ENCODE results near the gene FAAH. TPM values are rescaled to one million over a fixed set of nuclear protein-coding genes. Genes with fewer than 3 reads are reported as not detected.

Gene FAAH
- total and polyA plus RNA-seq, 2 of the 13 experiments (the other 11 are each of a cell fraction or from before 2014, with no cell fraction given): 5.4 to 11.0 TPM

DNA sequence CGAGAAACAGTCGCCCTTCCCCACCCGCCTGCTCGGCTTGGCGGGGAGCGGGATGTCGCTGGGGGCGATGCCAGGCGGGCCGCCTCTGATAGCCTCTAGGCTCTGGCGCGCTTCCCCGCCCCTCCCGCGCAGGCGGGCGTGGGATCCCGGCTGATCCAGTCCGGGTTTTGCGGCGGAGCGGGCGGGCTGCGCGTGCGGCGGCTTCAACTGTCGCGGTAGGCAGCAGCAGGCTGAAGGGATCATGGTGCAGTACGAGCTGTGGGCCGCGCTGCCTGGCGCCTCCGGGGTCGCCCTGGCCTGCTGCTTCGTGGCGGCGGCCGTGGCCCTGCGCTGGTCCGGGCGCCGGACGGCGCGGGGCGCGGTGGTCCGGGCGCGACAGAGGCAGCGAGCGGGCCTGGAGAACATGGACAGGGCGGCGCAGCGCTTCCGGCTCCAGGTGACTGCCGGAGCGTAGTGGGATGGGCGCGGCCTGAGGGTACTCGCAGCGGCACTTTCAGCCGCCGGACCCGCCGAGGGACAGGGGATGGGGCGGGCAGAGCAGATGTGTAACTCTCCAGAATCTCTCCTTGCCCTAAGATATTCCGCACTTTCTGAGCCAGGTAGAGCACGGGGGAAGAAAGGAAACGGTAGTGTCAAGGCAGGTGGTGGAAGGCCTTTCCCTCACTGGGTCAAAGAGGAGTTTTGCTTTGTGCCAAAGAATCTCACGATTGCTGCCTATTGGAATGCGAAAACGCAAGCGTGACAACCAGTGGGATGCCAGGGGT is at the start of gene FAAH (continued):
- TF ChIP-seq, protein P1, sequence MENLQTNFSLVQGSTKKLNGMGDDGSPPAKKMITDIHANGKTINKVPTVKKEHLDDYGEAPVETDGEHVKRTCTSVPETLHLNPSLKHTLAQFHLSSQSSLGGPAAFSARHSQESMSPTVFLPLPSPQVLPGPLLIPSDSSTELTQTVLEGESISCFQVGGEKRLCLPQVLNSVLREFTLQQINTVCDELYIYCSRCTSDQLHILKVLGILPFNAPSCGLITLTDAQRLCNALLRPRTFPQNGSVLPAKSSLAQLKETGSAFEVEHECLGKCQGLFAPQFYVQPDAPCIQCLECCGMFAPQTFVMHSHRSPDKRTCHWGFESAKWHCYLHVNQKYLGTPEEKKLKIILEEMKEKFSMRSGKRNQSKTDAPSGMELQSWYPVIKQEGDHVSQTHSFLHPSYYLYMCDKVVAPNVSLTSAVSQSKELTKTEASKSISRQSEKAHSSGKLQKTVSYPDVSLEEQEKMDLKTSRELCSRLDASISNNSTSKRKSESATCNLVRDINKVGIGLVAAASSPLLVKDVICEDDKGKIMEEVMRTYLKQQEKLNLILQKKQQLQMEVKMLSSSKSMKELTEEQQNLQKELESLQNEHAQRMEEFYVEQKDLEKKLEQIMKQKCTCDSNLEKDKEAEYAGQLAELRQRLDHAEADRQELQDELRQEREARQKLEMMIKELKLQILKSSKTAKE (CRISPR knock-in tag; IDR thresholded peaks at IDR 0.05; ENCODE audit: borderline replicate concordance): no peak
- no peak for TF ChIP-seq MTA1 (CRISPR knock-in tag; IDR thresholded peaks at IDR 0.05; ENCODE audit: borderline replicate concordance)
- TF ChIP-seq ZBTB8A (CRISPR knock-in tag; IDR thresholded peaks at IDR 0.05; ENCODE audit: borderline replicate concordance, low read depth): no peak
- TF ChIP-seq, protein P2, sequence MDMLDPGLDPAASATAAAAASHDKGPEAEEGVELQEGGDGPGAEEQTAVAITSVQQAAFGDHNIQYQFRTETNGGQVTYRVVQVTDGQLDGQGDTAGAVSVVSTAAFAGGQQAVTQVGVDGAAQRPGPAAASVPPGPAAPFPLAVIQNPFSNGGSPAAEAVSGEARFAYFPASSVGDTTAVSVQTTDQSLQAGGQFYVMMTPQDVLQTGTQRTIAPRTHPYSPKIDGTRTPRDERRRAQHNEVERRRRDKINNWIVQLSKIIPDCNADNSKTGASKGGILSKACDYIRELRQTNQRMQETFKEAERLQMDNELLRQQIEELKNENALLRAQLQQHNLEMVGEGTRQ (IDR thresholded peaks at IDR 0.05; ENCODE audit: low read depth, low read length): no peak
- TF ChIP-seq, protein P2 (CRISPR knock-in tag; IDR thresholded peaks at IDR 0.05; ENCODE audit: borderline replicate concordance): no peak
- TF ChIP-seq, protein P3, sequence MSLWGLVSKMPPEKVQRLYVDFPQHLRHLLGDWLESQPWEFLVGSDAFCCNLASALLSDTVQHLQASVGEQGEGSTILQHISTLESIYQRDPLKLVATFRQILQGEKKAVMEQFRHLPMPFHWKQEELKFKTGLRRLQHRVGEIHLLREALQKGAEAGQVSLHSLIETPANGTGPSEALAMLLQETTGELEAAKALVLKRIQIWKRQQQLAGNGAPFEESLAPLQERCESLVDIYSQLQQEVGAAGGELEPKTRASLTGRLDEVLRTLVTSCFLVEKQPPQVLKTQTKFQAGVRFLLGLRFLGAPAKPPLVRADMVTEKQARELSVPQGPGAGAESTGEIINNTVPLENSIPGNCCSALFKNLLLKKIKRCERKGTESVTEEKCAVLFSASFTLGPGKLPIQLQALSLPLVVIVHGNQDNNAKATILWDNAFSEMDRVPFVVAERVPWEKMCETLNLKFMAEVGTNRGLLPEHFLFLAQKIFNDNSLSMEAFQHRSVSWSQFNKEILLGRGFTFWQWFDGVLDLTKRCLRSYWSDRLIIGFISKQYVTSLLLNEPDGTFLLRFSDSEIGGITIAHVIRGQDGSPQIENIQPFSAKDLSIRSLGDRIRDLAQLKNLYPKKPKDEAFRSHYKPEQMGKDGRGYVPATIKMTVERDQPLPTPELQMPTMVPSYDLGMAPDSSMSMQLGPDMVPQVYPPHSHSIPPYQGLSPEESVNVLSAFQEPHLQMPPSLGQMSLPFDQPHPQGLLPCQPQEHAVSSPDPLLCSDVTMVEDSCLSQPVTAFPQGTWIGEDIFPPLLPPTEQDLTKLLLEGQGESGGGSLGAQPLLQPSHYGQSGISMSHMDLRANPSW (CRISPR knock-in tag; IDR thresholded peaks at IDR 0.05; ENCODE audit: borderline replicate concordance): no peak
- TF ChIP-seq CREB1 (IDR thresholded peaks at IDR 0.05): no peak
- no peak for TF ChIP-seq CREB1 (CRISPR knock-in tag; IDR thresholded peaks at IDR 0.05)
- TF ChIP-seq NFIC (IDR thresholded peaks at IDR 0.05; ENCODE audit: low read length): no peak
- TF ChIP-seq ZFYVE20 (CRISPR knock-in tag; IDR thresholded peaks at IDR 0.05; ENCODE audit: borderline replicate concordance, low read depth): peak; percentile 96; the same call in 1 of the 2 replicates
- peak; percentile 25; the same call in 1 of the 2 replicates for TF ChIP-seq NFYB (CRISPR knock-in tag; IDR thresholded peaks at IDR 0.05)
- peak; percentile 72; the same call in 1 of the 2 replicates for TF ChIP-seq BRCA1 (CRISPR knock-in tag; IDR thresholded peaks at IDR 0.05)
- TF ChIP-seq MTF2 (CRISPR knock-in tag; IDR thresholded peaks at IDR 0.05; ENCODE audit: borderline replicate concordance): peak; percentile 79; the same call in 1 of the 2 replicates
- TF ChIP-seq ZNF724P (CRISPR knock-in tag; IDR thresholded peaks at IDR 0.05; ENCODE audit: borderline replicate concordance): peak; percentile 89; the same call in 1 of the 2 replicates
- peak; percentile 94 for TF ChIP-seq KDM5B (CRISPR knock-in tag; IDR thresholded peaks at IDR 0.05; ENCODE audit: borderline replicate concordance)
- TF ChIP-seq, protein P4, sequence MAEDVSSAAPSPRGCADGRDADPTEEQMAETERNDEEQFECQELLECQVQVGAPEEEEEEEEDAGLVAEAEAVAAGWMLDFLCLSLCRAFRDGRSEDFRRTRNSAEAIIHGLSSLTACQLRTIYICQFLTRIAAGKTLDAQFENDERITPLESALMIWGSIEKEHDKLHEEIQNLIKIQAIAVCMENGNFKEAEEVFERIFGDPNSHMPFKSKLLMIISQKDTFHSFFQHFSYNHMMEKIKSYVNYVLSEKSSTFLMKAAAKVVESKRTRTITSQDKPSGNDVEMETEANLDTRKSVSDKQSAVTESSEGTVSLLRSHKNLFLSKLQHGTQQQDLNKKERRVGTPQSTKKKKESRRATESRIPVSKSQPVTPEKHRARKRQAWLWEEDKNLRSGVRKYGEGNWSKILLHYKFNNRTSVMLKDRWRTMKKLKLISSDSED (CRISPR knock-in tag; IDR thresholded peaks at IDR 0.05): 0 out of 2 replicates have a peak, but pooled peaks have one; percentile 30
- TF ChIP-seq, protein P5, sequence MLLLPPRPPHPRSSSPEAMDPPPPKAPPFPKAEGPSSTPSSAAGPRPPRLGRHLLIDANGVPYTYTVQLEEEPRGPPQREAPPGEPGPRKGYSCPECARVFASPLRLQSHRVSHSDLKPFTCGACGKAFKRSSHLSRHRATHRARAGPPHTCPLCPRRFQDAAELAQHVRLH (CRISPR knock-in tag; IDR thresholded peaks at IDR 0.05; ENCODE audit: borderline replicate concordance, low read depth): peak; percentile 67; the same call in 1 of the 2 replicates
- no peak for TF ChIP-seq CREM (IDR thresholded peaks at IDR 0.05)
- TF ChIP-seq CREM (CRISPR knock-in tag; IDR thresholded peaks at IDR 0.05): no peak
- TF ChIP-seq ZNF790 (CRISPR knock-in tag; IDR thresholded peaks at IDR 0.05; ENCODE audit: borderline replicate concordance): 0 out of 2 replicates have a peak, but pooled peaks have one; percentile 84
- TF ChIP-seq ARNT2 (CRISPR knock-in tag; IDR thresholded peaks at IDR 0.05; ENCODE audit: low read depth): peak; percentile 96
